ENCODE results near the gene PCID2. TPM values are rescaled to one million over a fixed set of nuclear protein-coding genes. Genes with fewer than 3 reads are reported as not detected.

Gene PCID2
- total RNA-seq, 2 experiments from 2014 or later: 66.6 to 72.4 TPM

DNA sequence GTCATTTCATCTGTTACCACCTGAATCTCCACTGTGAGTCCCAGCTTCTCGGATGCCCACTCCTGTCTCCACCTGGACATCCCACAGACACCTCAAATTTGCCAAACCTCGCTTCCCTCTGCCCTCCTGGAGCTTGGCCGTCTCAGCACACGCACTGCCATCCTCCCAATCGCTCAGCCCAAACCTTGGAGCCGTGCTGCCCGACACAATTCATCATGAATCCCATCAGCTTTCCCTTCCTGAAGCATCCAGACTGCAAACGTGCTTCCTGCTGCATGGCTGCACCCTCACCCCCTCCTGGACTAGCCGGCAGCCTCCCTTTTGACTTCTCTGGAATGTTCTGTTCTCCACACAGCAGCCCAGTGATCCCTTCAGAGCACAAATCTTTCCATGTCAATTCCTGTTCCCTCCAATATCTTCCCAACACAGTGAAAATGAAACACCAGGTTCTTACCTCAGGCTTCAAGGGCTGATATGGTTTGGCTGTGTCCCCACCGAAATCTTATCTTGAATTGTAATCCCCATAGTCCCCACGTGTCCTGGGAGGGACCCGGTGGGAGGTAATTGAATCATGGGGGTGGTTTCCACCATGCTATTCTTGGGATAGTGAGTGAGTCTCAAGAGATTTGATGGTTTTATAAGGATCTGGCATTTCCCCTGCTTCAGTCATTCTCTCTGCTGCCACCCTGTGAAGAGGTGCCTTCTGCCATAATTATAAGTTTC is 51.1 kb downstream of the PCID2 start:
- POLR2A ChIA-PET: interaction anchor here (1.1 kb wide), 1 partner anchor 50 kb away, joined by 3 read pairs; no protein-coding TSS in a partner anchor

DNA sequence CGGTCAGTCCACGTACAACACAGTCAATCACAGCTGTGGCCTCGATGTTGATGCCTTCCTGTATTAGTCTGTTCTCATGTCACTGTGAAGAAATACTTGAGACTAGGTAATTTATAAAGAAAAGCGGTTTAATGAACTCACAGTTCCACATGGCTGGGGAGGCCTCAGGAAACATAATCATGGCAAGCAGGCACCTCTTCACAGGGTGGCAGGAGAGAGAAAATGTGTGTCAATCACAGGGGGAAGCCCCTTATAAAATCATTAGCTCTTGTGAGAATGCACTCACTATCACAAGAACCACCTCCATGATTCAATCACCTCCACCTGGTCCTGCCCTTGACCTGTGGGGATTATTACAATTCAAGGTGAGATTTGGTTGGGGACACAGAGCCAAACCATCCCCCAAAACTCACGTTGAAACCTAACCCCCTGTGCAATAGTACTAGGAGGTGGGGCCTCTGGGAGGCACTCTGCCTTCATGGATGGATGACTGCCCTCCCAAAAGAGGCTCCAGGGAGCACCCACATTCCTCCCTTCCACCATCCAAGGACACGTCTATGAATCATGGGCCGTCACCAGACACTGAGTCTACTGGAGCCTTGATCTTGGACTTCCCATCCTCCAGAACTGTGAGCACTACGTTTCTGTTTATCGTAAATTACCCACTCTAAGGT is 52.4 kb downstream of the PCID2 start:
- Mint-ChIP-seq H3K27ac (no peak overlapping the region), H3K27me3 (peaks cover under 1% of the 10 kb centered on the region), H3K4me1 (ENCODE audit: low read depth) (peaks cover 19% of the 10 kb centered on the region), H3K36me3 (peaks cover 4% of the 10 kb centered on the region), H3K4me3 (no peak overlapping the region), H3K9me3 (peaks cover 17% of the 10 kb centered on the region)
- peak; percentile 9 for DNase-seq
- ChIA-PET CTCF (no interaction called here), POLR2A (interaction anchor here (1.1 kb wide), 1 partner anchor 51 kb away, joined by 3 read pairs; no protein-coding TSS in a partner anchor)
- intact Hi-C loops (cut with micrococcal nuclease): loop anchor here (10.0 kb wide), 1 partner anchor 191 kb away; the partner anchor contains the start of gene MCF2L

More for the DNA sequence above, 51.1 kb downstream of the PCID2 start:
- DNase-seq: peak; percentile 3
- Mint-ChIP-seq H3K4me1 (ENCODE audit: low read depth) (peaks cover 17% of the 10 kb centered on the region), H3K27ac (no peak overlapping the region), H3K27me3 (no peaks in the 10 kb centered on the region), H3K4me3 (no peak overlapping the region), H3K36me3 (peaks cover 4% of the 10 kb centered on the region), H3K9me3 (peaks cover 17% of the 10 kb centered on the region)
- CTCF ChIA-PET: no interaction called here
- intact Hi-C loops (cut with micrococcal nuclease): loop anchor here (10.0 kb wide), 1 partner anchor 193 kb away; the partner anchor contains the start of gene MCF2L

DNA sequence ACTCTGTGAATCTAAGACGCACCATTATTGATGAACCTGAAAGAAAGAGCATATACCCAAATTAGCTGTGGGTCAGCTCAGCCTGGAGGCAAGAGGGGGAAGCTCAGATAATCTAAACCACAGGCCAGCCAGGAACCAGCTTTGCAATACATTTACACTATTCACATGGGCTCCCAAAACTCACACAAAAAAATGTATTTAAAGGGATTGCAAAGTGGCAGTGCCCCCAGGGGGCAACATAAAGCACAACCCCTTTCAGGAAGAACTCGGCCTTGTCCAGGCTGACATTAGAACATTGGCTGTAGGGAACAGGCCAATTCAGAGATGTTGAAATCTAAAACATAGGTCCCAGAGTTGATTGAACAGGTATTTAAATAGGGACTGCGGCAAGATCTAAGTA is 53.3 kb downstream of the PCID2 start:
- H3K36me3 Mint-ChIP-seq: peaks cover 4% of the 10 kb centered on the region
- H3K27me3 Mint-ChIP-seq: peaks cover 2% of the 10 kb centered on the region
- ChIA-PET POLR2A (no interaction called here), CTCF (no interaction called here)
- peak; percentile 7 for DNase-seq
- no peak overlapping the region for H3K27ac Mint-ChIP-seq
- intact Hi-C loops (cut with micrococcal nuclease): loop anchor here (10.0 kb wide), 1 partner anchor 190 kb away; the partner anchor contains the start of gene MCF2L
- H3K4me3 Mint-ChIP-seq: no peak overlapping the region
- peaks cover 17% of the 10 kb centered on the region for H3K9me3 Mint-ChIP-seq
- H3K4me1 Mint-ChIP-seq (ENCODE audit: low read depth): peaks cover 16% of the 10 kb centered on the region

DNA sequence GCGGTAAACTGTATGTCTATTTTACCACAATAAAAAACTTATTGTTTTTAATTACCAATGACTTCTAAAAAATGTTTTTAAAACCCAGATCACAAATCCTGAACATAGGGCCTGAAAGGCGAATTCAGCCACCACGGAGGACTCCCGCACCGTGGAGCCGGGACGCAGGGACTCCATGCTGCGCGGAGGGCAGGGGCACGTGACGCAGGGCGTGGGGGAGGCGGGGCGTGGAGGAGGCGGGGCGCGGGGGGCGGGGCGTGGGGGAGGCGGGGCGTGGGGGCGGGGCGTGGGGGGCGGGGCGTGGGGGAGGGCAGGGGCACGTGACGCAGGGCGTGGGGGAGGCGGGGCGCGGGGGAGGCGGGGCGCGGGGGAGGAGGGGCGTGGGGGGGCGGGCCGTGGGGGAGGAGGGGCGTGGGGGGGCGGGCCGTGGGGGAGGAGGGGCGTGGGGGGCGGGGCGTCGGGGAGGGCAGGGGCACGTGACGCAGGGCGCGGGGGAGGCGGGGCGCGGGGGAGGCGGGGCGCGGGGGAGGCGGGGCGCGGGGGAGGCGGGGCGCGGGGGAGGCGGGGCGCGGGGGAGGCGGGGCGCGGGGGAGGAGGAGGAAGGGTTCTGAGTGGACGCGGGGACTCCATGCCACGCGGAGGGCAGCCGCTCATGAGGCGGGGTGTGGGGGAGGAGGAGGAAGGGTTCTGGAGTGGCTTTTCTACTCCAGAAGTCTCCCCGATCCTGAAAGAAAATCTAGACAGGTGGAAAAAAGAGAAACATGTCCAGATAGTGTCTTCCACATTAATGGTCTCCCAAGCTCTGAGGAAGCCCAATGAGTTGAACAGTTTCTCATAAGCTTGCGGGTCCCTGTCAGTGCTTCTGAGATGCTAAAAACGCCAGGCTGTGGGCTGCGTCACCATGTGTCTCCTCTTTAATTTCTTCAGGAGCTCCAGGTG is 54.4 kb downstream of the PCID2 start:
- peak overlapping the region; percentile 14 for H3K27ac Mint-ChIP-seq
- peaks cover 17% of the 10 kb centered on the region for H3K9me3 Mint-ChIP-seq

DNA sequence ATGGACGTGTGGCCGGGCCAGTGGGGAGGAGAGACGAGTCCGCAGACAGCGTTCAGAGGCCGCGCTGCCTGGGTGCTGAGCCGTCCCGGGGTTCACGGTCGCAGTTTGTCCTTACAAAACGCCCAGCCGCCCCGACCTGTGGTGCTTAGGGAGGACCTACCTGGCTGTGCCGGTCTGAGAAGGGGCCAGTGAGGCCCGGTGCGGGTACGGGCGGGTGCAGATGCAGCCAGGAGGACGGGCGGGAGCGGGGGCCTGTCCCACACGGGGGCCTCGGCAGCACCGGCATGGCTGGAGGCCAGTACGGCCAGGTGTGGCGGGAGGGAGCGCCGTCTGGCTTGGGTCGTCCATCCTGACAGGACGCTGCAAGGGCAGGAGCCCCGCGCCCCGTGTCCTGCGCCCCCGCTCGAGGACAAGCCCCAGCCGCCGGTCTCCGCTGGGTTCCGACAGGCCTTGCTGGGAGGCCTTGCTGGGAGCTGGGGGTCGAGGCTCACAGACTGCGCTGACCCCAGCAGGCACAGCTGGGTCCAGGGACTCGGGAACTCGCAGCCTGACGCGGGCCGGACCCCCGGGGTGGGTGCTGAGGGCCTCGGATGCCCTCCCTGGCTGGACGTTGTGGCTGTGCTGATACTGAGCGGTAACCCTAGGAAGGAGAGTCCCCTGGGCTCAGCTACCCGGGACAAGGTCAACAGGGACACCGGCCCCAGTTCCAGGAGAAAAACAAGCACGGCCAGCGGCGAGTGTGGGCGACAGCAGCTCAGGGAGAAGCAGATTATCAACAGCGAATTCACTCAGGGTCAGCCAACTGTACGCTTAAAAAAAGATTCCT is 55.3 kb downstream of the PCID2 start:
- ChIA-PET POLR2A (no interaction called here), CTCF (no interaction called here)
- H3K27me3 Mint-ChIP-seq: peaks cover 2% of the 10 kb centered on the region
- peaks cover 16% of the 10 kb centered on the region for H3K4me1 Mint-ChIP-seq (ENCODE audit: low read depth)
- intact Hi-C loops (cut with micrococcal nuclease): loop anchor here (2.0 to 10.0 kb wide), 3 partner anchors 56 to 188 kb away; partner anchors contain the start of genes CUL4A, LAMP1, MCF2L and PCID2
- DNase-seq: peak; percentile 27
- peak overlapping the region; percentile 14 for H3K27ac Mint-ChIP-seq
- H3K36me3 Mint-ChIP-seq: peaks cover 4% of the 10 kb centered on the region
- H3K4me3 Mint-ChIP-seq: peak overlapping the region; percentile 69
- H3K9me3 Mint-ChIP-seq: peaks cover 17% of the 10 kb centered on the region

More for the DNA sequence above, 54.4 kb downstream of the PCID2 start:
- H3K27me3 Mint-ChIP-seq: peaks cover 2% of the 10 kb centered on the region
- DNase-seq: peak; percentile 70
- H3K4me3 Mint-ChIP-seq: peak overlapping the region; percentile 69
- peaks cover 4% of the 10 kb centered on the region for H3K36me3 Mint-ChIP-seq
- intact Hi-C loops (cut with micrococcal nuclease): loop anchor here (2.0 to 10.0 kb wide), 3 partner anchors 55 to 189 kb away; partner anchors contain the start of genes CUL4A, LAMP1, MCF2L and PCID2
- POLR2A ChIA-PET: no interaction called here
- CTCF ChIA-PET: no interaction called here
- H3K4me1 Mint-ChIP-seq (ENCODE audit: low read depth): peaks cover 16% of the 10 kb centered on the region

DNA sequence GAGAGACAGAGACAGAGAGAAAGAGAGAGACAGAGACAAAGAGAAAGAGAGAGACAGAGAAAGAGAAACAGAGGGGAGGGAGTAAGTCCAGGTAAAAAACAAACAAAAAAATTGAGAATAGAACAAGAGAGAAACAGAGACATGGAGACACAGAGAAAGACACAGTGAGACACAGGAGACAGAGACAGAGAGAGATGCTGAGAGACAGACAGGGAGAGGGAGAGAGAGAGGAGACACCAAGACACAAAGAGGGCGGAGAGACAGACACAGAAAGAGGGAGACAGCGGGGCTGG is 55.8 kb downstream of the PCID2 start:
- peak overlapping the region; percentile 55 for H3K4me3 Mint-ChIP-seq
- DNase-seq: no peak
- no peak overlapping the region for H3K27ac Mint-ChIP-seq
- peaks cover 17% of the 10 kb centered on the region for H3K9me3 Mint-ChIP-seq
- intact Hi-C loops (cut with micrococcal nuclease): loop anchor here (2.0 to 10.0 kb wide), 3 partner anchors 56 to 188 kb away; partner anchors contain the start of genes CUL4A, LAMP1, MCF2L and PCID2
- peaks cover 4% of the 10 kb centered on the region for H3K36me3 Mint-ChIP-seq
- CTCF ChIA-PET: no interaction called here
- peaks cover 2% of the 10 kb centered on the region for H3K27me3 Mint-ChIP-seq
- peaks cover 16% of the 10 kb centered on the region for H3K4me1 Mint-ChIP-seq (ENCODE audit: low read depth)
- POLR2A ChIA-PET: no interaction called here

DNA sequence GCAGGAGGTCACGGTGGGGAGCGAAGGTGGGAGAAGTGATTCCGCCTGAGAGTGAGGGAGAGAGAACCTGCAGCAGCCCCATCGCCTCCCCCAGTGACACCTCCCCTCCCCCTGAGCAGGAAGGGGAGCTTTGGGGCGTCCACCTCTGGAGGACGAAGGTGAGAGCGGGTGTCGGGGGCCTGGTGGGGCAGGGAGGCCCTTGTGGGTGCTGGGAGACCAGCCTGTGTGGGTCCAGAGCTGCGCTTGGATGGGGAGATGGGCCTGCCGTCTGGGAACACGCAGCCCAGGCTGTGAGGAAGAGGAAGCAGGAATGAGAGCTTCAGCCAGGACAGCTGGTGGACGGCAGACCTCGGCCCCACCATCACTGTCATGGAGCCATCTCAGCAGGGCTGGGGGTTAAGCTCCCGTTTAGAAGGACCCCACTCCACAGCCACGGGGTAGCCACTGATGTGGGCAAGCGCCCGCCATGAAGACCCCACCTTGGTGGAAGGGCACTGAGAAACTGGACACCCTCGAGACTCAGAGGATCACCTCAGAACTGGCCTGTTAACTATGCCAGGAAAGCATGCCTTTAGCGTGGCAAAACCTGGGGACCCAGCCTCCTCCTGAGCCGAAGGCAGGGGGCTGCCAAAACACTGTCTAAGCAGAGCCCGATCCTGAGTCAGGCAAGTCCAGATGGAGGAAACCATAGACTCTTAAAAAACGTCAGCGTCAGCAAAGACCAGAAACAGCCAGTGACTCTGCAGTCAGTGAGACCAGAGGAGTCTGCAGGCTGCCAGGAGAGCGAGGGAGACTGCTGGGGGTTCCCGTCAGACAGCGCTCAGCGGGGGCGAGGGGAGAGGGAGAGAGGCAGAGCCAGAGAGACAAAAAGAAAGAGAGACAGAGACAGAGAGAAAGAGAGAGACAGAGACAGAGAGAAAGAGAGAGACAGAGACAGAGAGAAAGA is 56.5 kb downstream of the PCID2 start:
- ChIA-PET POLR2A (no interaction called here), CTCF (no interaction called here)
- Mint-ChIP-seq H3K36me3 (peaks cover 4% of the 10 kb centered on the region), H3K27me3 (peaks cover 2% of the 10 kb centered on the region), H3K4me1 (ENCODE audit: low read depth) (peaks cover 16% of the 10 kb centered on the region), H3K9me3 (peaks cover 17% of the 10 kb centered on the region), H3K4me3 (peak overlapping the region; percentile 55), H3K27ac (no peak overlapping the region)
- DNase-seq: peak; percentile 43
- intact Hi-C loops (cut with micrococcal nuclease): loop anchor here (2.0 to 10.0 kb wide), 3 partner anchors 57 to 187 kb away; partner anchors contain the start of genes CUL4A, LAMP1, MCF2L and PCID2

DNA sequence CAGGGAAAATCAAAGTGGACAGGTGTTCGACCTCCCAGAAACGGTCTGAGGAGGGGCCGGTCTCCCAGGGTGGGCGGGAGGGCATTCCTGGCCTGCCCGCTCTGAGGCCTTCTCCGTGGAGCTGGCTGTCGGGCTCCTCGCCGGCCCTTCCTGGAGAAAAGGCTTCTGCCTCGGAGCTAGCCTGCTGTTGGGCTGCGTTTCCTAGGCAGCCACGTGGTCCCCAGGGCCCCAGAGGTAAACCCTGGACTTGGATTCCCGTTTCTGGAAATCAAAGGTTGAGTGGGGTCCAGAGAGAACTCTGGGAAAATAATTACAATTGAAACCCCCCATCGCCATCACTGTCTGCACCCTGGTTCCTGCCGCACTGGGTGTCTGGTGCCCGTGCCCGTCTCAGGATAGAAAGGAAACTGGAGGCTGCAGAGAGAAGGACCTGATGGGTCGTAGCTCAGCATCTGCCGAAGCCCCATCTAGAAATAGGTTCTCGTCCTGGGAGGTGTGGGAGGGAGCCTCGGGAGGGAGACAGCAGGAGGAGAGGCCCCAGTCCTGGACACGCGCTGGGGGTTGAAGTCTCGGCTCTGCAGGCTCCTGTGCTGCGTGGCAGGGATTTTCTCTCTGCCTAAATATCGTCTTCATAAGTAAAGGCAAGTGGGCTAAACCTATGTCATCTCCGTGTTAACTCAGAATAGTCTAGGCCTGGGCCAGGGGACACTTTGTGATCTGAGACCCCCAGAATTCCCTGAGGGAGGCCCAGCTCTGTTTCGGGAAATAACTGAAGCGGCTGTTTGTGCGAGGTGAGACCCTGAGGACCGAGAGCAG is 57.7 kb downstream of the PCID2 start:
- Mint-ChIP-seq H3K27me3 (peaks cover 2% of the 10 kb centered on the region), H3K4me1 (ENCODE audit: low read depth) (peaks cover 17% of the 10 kb centered on the region), H3K27ac (no peak overlapping the region), H3K9me3 (peaks cover 13% of the 10 kb centered on the region), H3K36me3 (peaks cover 4% of the 10 kb centered on the region), H3K4me3 (no peak overlapping the region)
- ChIA-PET POLR2A (no interaction called here), CTCF (no interaction called here)
- intact Hi-C loops (cut with micrococcal nuclease): loop anchor here (10.0 kb wide), 1 partner anchor 186 kb away; the partner anchor contains the start of gene MCF2L
- peak; percentile 7 for DNase-seq

DNA sequence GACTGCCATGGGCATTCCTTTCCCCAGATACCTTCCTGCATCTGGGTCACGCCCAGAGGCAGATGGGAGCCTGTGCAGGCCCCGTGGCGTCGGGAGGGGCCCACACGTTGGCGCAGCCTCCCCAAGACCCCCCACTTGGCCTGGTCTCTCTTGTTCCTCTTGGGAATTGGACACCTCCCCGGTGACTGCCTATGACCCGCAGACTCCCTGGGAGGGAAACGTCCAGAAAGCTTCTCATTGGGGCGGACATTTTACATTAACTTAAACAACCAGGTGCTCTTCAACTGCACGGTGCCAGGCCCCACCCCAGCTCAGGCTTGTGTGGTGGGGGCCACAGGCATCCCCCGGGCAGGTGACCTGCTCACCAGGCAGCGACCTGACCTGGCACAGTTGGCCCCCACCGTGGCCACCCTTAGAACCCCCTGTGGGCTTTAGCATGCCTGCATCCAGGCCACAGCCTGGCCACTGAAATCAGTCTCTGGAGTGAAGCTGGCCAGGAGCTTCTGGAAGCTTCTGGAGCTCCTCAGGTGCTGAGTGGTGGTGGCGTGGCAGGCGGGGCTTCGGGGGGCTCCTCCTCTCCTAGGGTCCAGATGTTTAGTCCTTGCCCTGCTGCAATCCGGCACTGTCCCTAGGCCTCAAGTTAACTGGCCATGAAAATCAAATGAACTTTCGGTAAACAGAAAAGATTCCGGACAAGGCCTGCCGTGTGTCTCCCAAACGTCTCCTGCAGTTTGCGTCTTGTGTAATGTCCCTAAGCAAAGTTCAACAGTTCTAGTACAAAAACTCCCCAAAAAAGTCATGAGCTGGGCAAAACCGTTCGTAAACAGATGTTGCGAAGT is 58.5 kb downstream of the PCID2 start:
- Mint-ChIP-seq H3K27ac (no peak overlapping the region), H3K27me3 (peaks cover 2% of the 10 kb centered on the region), H3K36me3 (peaks cover 3% of the 10 kb centered on the region), H3K9me3 (peaks cover 9% of the 10 kb centered on the region), H3K4me3 (no peak overlapping the region), H3K4me1 (ENCODE audit: low read depth) (peaks cover 20% of the 10 kb centered on the region)
- CTCF ChIA-PET: no interaction called here
- intact Hi-C loops (cut with micrococcal nuclease): loop anchor here (10.0 kb wide), 1 partner anchor 185 kb away; the partner anchor contains the start of gene MCF2L
- POLR2A ChIA-PET: no interaction called here
- DNase-seq: peak; percentile 3
